ENCODE results near the gene KCNMB1.

Gene KCNMB1

GRCh38 chr5:170418736-170419135, 29.6 kb upstream of the KCNMB1 start:
- TF ChIP-seq CTCF (IDR thresholded peaks at IDR 0.05; ENCODE audit: low read length, missing control alignments), result no peak
- no peak for DNase-seq (ENCODE audit: low read depth)
- no peak overlapping the region for H3K4me3 ChIP-seq (replicated peaks; ENCODE audit: low read depth, low read length)

DNA sequence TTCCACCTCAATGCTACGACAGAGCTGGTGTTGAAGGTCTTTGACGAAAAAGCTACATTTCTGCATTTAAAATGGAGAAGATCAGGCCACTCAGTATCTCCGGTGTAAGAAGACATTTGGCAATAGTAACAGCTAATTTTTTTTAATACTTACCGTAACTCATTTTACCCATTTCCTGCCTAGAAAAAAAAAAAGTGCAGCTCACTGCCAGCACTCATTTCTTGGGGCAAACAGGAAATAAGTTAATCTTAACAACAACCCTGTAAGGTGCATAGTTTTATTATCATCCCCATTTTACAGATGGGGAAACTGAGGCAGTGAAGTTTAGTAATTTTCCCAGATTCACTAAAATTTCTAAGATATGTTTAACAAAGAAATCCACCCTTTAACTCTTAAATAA, 27.4 kb upstream of the KCNMB1 start:
- no peak for TF ChIP-seq CTCF (IDR thresholded peaks at IDR 0.05; ENCODE audit: low read length, missing control alignments)
- no peak overlapping the region for H3K4me3 ChIP-seq (replicated peaks; ENCODE audit: low read depth, low read length)
- DNase-seq (ENCODE audit: low read depth), result no peak

DNA sequence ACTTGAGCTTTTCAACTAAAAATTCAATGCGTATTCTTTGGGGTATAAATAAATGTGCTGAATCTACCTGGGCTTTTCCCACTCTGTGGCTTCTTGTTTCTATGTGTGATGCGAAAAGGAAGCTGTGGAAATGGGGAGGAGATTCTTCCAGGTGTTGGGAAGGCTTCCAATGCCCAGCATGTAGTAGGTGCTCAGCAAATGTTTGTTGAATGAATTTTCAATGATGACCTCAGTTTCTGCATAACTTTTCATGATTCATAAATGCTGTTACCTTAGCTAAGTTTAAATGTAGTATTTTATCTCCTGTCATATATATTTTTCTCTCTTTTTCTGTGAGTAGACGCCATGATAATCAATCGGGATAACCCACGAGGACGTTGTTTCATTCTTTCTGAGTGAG, 25.6 kb upstream of the KCNMB1 start:
- no peak overlapping the region for H3K4me3 ChIP-seq (replicated peaks; ENCODE audit: low read depth, low read length)
- TF ChIP-seq CTCF (IDR thresholded peaks at IDR 0.05; ENCODE audit: low read length, missing control alignments), result no peak
- no peak for DNase-seq (ENCODE audit: low read depth)

DNA sequence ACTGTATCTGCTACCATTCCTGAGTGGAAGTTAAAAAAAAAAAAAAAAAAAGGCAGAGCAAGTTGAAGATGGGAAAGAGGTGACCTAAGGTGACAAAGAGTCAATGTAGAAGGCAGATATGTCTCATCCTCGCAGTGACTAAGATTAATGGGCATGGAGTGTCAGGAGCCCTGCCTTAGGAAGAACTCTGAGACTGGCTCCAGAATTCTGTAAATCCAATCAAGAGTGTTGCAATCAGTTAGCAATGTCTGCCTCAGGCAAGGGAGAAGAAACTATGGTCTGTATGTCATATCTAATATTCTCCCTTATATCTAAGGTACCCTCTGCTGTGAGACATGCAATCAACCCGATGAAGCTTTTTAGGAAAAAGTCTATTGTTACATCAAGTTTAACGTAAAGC, 24.7 kb upstream of the KCNMB1 start:
- no peak for DNase-seq (ENCODE audit: low read depth)
- H3K4me3 ChIP-seq (replicated peaks; ENCODE audit: low read depth, low read length), result no peak overlapping the region
- TF ChIP-seq CTCF (IDR thresholded peaks at IDR 0.05; ENCODE audit: low read length, missing control alignments), result no peak

- H3K4me3 ChIP-seq (replicated peaks; ENCODE audit: low read depth, low read length), result no peak overlapping the region
- TF ChIP-seq CTCF (IDR thresholded peaks at IDR 0.05; ENCODE audit: low read length, missing control alignments), result no peak
- no peak for DNase-seq (ENCODE audit: low read depth)
Observed at GRCh38 chr5:170411100-170411499, 21.9 kb upstream of the KCNMB1 start.

- no peak for TF ChIP-seq CTCF (IDR thresholded peaks at IDR 0.05; ENCODE audit: low read length, missing control alignments)
- no peak overlapping the region for H3K4me3 ChIP-seq (replicated peaks; ENCODE audit: low read depth, low read length)
- DNase-seq (ENCODE audit: low read depth), result no peak
Observed at GRCh38 chr5:170410401-170410800, 21.2 kb upstream of the KCNMB1 start.

GRCh38 chr5:170408877-170409660, 19.9 kb upstream of the KCNMB1 start:
- no peak overlapping the region for H3K4me3 ChIP-seq (replicated peaks; ENCODE audit: low read depth, low read length)
- no peak for TF ChIP-seq CTCF (IDR thresholded peaks at IDR 0.05; ENCODE audit: low read length, missing control alignments)
- DNase-seq (ENCODE audit: low read depth), result no peak

Data from fibroblast of pulmonary artery (primary cell).